CD4-positive, alpha-beta T cell (primary cell): ENCODE results near the gene PIGL. TPM values are rescaled to one million over a fixed set of nuclear protein-coding genes. Genes with fewer than 3 reads are reported as not detected.

Experiments
- ATAC-seq: fragments of 200-7000 bp; cut with Tn5 transposase; one replicate; pipeline ENCODE4 v1.10.0; 2022; ENCODE audit warnings: mild to moderate bottlenecking; ENCODE audit not compliant: poor library complexity
- CTCF ChIA-PET: fragments of 350-600 bp; sonication (Branson Sonifier 250); formaldehyde crosslinking; loops from one replicate; lab custom pipeline; 2021; ENCODE audit warnings: antibody characterized with exemption, inconsistent platforms; lab: Charles Lee
- POLR2A ChIA-PET: fragments of 350-600 bp; sonication (Branson Sonifier 250); formaldehyde crosslinking; loops from one replicate; lab custom pipeline; 2021; ENCODE audit warnings: antibody characterized with exemption, inconsistent platforms; lab: Charles Lee
- DNase-seq, 14 experiments: peaks; one replicate each; pipeline ENCODE4 v3.0.0-alpha.2; 2013 to 2020; ENCODE audit warnings: mixed read lengths in 2 of 14
- H3K27ac ChIP-seq, 2 donors: one replicate each; pipeline versions ENCODE4 v1.5.1 to v1.7.0; 2013; ENCODE audit warnings: low read length in 2 of 2, low read depth in 1 of 2, mild to moderate bottlenecking in 1 of 2
- H3K27me3 ChIP-seq, 2 experiments: 1 replicate in 1 of 2; 2 replicates in 1 of 2; pipeline versions ENCODE4 v1.6.1 to v1.7.0; 2013; ENCODE audit warnings: low read length in 2 of 2, control low read depth in 1 of 2, mild to moderate bottlenecking in 1 of 2, moderate library complexity in 1 of 2; ENCODE audit not compliant: insufficient read depth in 2 of 2, control insufficient read depth in 1 of 2
- H3K36me3 ChIP-seq: one replicate; pipeline ENCODE4 v1.6.1; 2013; ENCODE audit warnings: low read length, control low read depth; ENCODE audit not compliant: insufficient read depth
- H3K4me1 ChIP-seq: one replicate; pipeline ENCODE4 v1.6.1; 2013; ENCODE audit warnings: low read length, control low read depth; ENCODE audit not compliant: insufficient read depth
- H3K4me3 ChIP-seq: one replicate; pipeline ENCODE4 v1.5.1; 2013; ENCODE audit warnings: mild to moderate bottlenecking, low read length, moderate library complexity
- H3K9me3 ChIP-seq, 2 experiments: 1 replicate in 1 of 2; 2 replicates in 1 of 2; pipeline versions ENCODE4 v1.6.1 to v1.7.0; 2013; ENCODE audit warnings: low read length in 2 of 2, mild to moderate bottlenecking in 2 of 2, control low read depth in 1 of 2, moderate library complexity in 1 of 2; ENCODE audit not compliant: control insufficient read depth in 1 of 2, insufficient read depth in 1 of 2
- H3K27ac Mint-ChIP-seq: one replicate; pipeline ENCODE4 v1.8.0; 2020; ENCODE audit warnings: mixed read lengths
- H3K27me3 Mint-ChIP-seq: one replicate; pipeline ENCODE4 v1.8.0; 2021; ENCODE audit warnings: mixed read lengths
- H3K36me3 Mint-ChIP-seq: one replicate; pipeline ENCODE4 v1.8.0; 2021; ENCODE audit warnings: low read depth, mixed read lengths
- H3K4me1 Mint-ChIP-seq: one replicate; pipeline ENCODE4 v1.8.0; 2021; ENCODE audit warnings: low read depth, mixed read lengths
- H3K4me3 Mint-ChIP-seq: one replicate; pipeline ENCODE4 v1.8.0; 2020; ENCODE audit warnings: mild to moderate bottlenecking, mixed read lengths
- H3K9me3 Mint-ChIP-seq: one replicate; pipeline ENCODE4 v1.8.0; 2020; ENCODE audit warnings: mixed read lengths
- intact Hi-C, 2 experiments: fragments of 100-400 bp; cut with DNase I in 1 of 2; cut with micrococcal nuclease in 1 of 2; formaldehyde crosslinking; loops; one replicate each; pipeline versions ENCODE4 v1.15.1 to v1.9.0; 2023 to 2025; cut with DNase I, micrococcal nuclease
- total RNA-seq, 174 experiments: library from RNA in 2 of 174; stranded (reverse) in 2 of 174; gene quantifications; one replicate each; pipeline ENCODE4 v1.2.3 and lab custom pipeline; 2021 to 2026
- TF ChIP-seq, protein P1 (sequence below): fragments of 200-600 bp; IDR thresholded peaks from one replicate; pipeline ENCODE4 v1.8.0; 2022; ENCODE audit warnings: antibody characterized with exemption, mild to moderate bottlenecking

The PIGL gene
- total RNA-seq, 2 experiments from 2014 or later: 48.4 to 49.0 TPM

GRCh38 chr17:16361874-16362273 lies 144.9 kb downstream of the PIGL start:
- DNase-seq (no peak), ATAC-seq (no peak)
- no peaks in the 10 kb centered on the region for H3K4me1 Mint-ChIP-seq
- peaks cover 4% of the 10 kb centered on the region for H3K4me1 ChIP-seq
- ChIA-PET CTCF (no interaction called here), POLR2A (no interaction called here)
- intact Hi-C loops: loop anchor here (2.0 to 10.0 kb wide), 3 partner anchors 53 to 160 kb away; partner anchors contain the start of gene TRPV2 (in 2 of the 2)
- no peaks in the 10 kb centered on the region for H3K9me3 ChIP-seq
- no peaks in the 10 kb centered on the region for H3K27me3 ChIP-seq
- TF ChIP-seq, protein P1, sequence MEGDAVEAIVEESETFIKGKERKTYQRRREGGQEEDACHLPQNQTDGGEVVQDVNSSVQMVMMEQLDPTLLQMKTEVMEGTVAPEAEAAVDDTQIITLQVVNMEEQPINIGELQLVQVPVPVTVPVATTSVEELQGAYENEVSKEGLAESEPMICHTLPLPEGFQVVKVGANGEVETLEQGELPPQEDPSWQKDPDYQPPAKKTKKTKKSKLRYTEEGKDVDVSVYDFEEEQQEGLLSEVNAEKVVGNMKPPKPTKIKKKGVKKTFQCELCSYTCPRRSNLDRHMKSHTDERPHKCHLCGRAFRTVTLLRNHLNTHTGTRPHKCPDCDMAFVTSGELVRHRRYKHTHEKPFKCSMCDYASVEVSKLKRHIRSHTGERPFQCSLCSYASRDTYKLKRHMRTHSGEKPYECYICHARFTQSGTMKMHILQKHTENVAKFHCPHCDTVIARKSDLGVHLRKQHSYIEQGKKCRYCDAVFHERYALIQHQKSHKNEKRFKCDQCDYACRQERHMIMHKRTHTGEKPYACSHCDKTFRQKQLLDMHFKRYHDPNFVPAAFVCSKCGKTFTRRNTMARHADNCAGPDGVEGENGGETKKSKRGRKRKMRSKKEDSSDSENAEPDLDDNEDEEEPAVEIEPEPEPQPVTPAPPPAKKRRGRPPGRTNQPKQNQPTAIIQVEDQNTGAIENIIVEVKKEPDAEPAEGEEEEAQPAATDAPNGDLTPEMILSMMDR: no peak
- no peaks in the 10 kb centered on the region for H3K36me3 ChIP-seq
- no peaks in the 10 kb centered on the region for H3K36me3 Mint-ChIP-seq
- H3K4me3 Mint-ChIP-seq: no peak overlapping the region
- H3K9me3 Mint-ChIP-seq: no peaks in the 10 kb centered on the region
- H3K27me3 Mint-ChIP-seq: no peaks in the 10 kb centered on the region
- H3K27ac ChIP-seq: no peak overlapping the region
- no peak overlapping the region for H3K27ac Mint-ChIP-seq
- no peak overlapping the region for H3K4me3 ChIP-seq

DNA sequence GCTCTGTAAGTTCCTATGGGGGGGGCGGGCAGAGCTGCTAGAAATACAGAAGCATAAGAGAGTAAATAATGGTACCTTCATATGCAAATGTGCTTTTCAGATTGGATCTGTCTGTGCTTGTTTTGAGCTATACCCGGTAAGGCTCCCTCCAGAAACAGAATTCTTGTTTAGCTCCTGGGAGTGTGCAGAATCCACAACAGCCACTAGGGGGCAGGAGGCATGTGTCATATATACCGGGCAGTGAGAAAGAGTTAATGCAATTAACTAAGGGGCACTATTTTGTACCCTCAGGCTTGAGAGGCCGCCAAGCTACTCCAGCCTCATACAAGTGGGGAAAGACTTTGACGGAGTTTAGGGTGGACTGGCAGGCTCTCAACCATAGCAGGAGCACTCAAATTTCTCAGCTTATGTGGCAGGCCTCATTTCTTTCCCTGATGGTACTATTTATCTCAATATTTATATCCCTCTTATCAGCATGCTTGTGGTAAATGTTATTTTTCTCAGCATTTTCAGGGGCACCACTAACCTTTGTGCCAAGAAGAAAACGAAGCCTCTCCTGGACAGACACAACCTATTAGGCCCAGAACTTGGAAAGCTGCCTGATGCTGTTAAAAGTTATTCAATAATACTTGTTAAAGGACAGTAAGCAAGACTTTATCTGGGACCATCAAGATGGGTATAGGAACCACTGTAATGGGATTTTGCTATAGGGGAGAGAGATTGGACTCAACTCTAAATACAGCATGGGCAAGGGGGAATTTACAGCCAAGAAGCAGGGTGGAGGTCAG lies 146.9 kb downstream of the PIGL start:
- H3K27me3 Mint-ChIP-seq: no peaks in the 10 kb centered on the region
- H3K9me3 ChIP-seq: no peaks in the 10 kb centered on the region
- H3K4me1 Mint-ChIP-seq: no peaks in the 10 kb centered on the region
- H3K27me3 ChIP-seq: no peaks in the 10 kb centered on the region
- DNase-seq: peak; percentile 57 to 85 (median 66)
- no peak overlapping the region for H3K27ac Mint-ChIP-seq
- H3K4me3 ChIP-seq: no peak overlapping the region
- no peaks in the 10 kb centered on the region for H3K36me3 Mint-ChIP-seq
- TF ChIP-seq, protein P1: peak; percentile 98
- CTCF ChIA-PET: interaction anchor here (0.6 to 2.1 kb wide), 20 partner anchors 9 to 172 kb away, joined by 3 to 26 read pairs (median 5); partner anchors contain the start of genes CENPV, TRPV2 and UBB
- peak; percentile 98 for ATAC-seq
- no peak overlapping the region for H3K4me3 Mint-ChIP-seq
- H3K9me3 Mint-ChIP-seq: no peaks in the 10 kb centered on the region
- peaks cover 4% of the 10 kb centered on the region for H3K4me1 ChIP-seq
- no peaks in the 10 kb centered on the region for H3K36me3 ChIP-seq
- H3K27ac ChIP-seq: no peak overlapping the region
- POLR2A ChIA-PET: interaction anchor here (0.6 to 2.8 kb wide), 6 partner anchors 8 to 148 kb away, joined by 3 to 17 read pairs (median 10); partner anchors contain the start of genes CENPV, NCOR1, TRPV2 and UBB
- intact Hi-C loops: loop anchor here (1.0 to 10.0 kb wide), 4 partner anchors 51 to 158 kb away; partner anchors contain the start of gene TRPV2 (in 2 of the 2)

GRCh38 chr17:16364625-16365024 lies 147.6 kb downstream of the PIGL start:
- H3K4me3 ChIP-seq: no peak overlapping the region
- POLR2A ChIA-PET: interaction anchor here (0.6 to 2.8 kb wide), 5 partner anchors 12 to 875 kb away, joined by 3 to 17 read pairs (median 12); partner anchors contain the start of genes CENPV, TRPV2 and UBB
- TF ChIP-seq, protein P1: no peak

More at GRCh38 chr17:16364625-16365024, 147.6 kb downstream of the PIGL start:
- Histone ChIP-seq H3K27me3 (no peaks in the 10 kb centered on the region), H3K36me3 (no peaks in the 10 kb centered on the region), H3K4me1 (peaks cover 4% of the 10 kb centered on the region), H3K9me3 (no peaks in the 10 kb centered on the region), H3K27ac (no peak overlapping the region)
- H3K4me3 Mint-ChIP-seq: no peak overlapping the region
- H3K27ac Mint-ChIP-seq: no peak overlapping the region
- no peaks in the 10 kb centered on the region for H3K36me3 Mint-ChIP-seq
- H3K9me3 Mint-ChIP-seq: no peaks in the 10 kb centered on the region
- intact Hi-C loops: loop anchor here (1.0 to 10.0 kb wide), 3 partner anchors 50 to 158 kb away; partner anchors contain the start of gene TRPV2 (in 1 of the 2)
- CTCF ChIA-PET: interaction anchor here (1.2 to 2.1 kb wide), 13 partner anchors 9 to 171 kb away, joined by 3 to 26 read pairs (median 8); partner anchors contain the start of genes CENPV and TRPV2
- DNase-seq: no peak
- no peaks in the 10 kb centered on the region for H3K4me1 Mint-ChIP-seq
- no peak for ATAC-seq
- no peaks in the 10 kb centered on the region for H3K27me3 Mint-ChIP-seq
